Measurements from ENCODE around the gene FNDC3B. TPM values are rescaled to one million over a fixed set of nuclear protein-coding genes. Genes with fewer than 3 reads are reported as not detected.

The FNDC3B gene
- total and polyA plus RNA-seq, 12 donors: 9.7 to 118 (median 85.0) TPM

DNA sequence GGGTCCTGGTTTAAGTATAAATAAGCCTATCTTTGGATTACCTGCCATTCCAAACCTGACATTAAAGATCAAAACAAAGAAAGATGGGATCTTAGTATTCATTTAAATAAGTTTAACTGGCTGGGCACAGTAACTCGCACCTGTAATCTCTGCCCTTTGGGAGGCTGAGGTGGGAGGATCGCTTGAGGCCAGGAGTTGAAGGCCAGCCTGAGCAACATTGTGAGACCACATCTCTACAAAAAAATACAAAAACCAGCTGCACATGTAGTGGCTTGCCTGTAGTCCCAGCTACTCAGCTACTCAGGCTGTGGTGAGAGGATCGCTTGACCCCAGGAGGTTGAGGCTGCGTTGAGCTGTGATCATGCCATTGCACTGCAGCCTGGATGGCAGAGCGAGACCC, 176.9 kb downstream of the FNDC3B start:
- H3K4me3 ChIP-seq: no peak overlapping the region
- no peak for TF ChIP-seq CTCF (IDR thresholded peaks at IDR 0.05)
- ATAC-seq (no peak), DNase-seq (no peak)
- H3K27me3 ChIP-seq: no peaks in the 10 kb centered on the region
- H3K27ac ChIP-seq: peak overlapping the region in 1 of 10 donors; percentile 23
- peaks cover 10 to 89% (median 69%) of the 10 kb centered on the region in 9 donors for H3K4me1 ChIP-seq
- WGBS, 2 donors: 98% methylated on average over 5 of the region's 5 CpGs
- intact Hi-C loops (cut with DNase I): no loop called here
- H3K36me3 ChIP-seq: no peaks in the 10 kb centered on the region
- H3K9me3 ChIP-seq: no peaks in the 10 kb centered on the region

DNA sequence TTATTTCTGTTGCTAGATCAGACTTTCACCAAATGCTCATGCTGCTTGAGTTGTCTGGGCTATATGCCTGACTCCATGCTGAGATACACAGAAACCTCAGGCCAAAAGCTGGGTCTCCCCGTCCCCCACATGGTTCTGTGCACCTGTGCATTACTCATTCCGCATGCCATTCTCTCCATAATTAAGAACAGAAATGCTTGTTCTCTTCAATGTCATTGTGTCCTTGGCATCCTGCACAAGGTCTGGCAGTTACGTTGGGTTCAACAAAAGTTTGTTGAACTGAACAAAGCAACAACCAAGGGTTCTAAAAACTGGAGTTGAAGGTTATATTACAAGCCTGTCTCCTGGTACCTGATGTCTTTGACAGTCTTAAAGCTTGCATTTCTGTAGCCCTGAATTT, 177.5 kb downstream of the FNDC3B start:
- Histone ChIP-seq H3K36me3 (no peaks in the 10 kb centered on the region), H3K4me3 (no peak overlapping the region), H3K4me1 (peaks cover 10 to 88% (median 69%) of the 10 kb centered on the region in 9 donors), H3K9me3 (no peaks in the 10 kb centered on the region), H3K27me3 (no peaks in the 10 kb centered on the region), H3K27ac (peak overlapping the region in 1 of 10 donors; percentile 23)
- ATAC-seq: no peak
- no peak for TF ChIP-seq CTCF (IDR thresholded peaks at IDR 0.05)
- no peak for DNase-seq
- intact Hi-C loops (cut with DNase I): no loop called here
- 69% methylated on average over 3 of the region's 3 CpGs for WGBS, 2 donors

DNA sequence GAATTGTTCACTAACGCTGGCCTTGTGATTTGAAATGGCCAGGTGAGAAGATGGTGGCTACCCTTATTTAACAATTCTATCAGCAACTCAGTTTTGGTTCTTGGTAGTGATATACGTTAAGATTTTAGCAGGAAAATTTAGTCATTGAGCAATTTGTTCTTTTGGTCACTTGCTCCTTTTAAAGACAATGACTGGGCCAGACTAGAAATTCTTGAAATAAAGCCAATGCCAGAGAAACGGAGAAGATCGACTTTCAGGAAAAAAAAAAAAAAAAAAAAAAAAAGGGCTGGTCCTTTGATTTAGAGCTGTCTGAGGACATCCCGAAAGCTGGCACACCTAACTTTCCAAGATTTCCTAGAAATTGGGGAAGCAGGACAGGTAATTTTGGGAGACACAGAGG, 178.5 kb downstream of the FNDC3B start:
- intact Hi-C loops (cut with DNase I): no loop called here
- Histone ChIP-seq H3K27me3 (no peaks in the 10 kb centered on the region), H3K27ac (peak overlapping the region in 1 of 10 donors; percentile 34), H3K4me1 (peaks cover 11 to 88% (median 72%) of the 10 kb centered on the region in 9 donors), H3K9me3 (no peaks in the 10 kb centered on the region), H3K4me3 (no peak overlapping the region), H3K36me3 (no peaks in the 10 kb centered on the region)
- no peak for DNase-seq
- no peak for ATAC-seq
- 42 to 51% methylated on average over 5 of the region's 5 CpGs for WGBS, 2 donors
- no peak for TF ChIP-seq CTCF (IDR thresholded peaks at IDR 0.05)

GRCh38 chr3:172218350-172219323, 179.3 kb downstream of the FNDC3B start:
- Histone ChIP-seq H3K27ac (peak overlapping the region in 2 of 10 donors; percentile 34 to 40), H3K27me3 (no peaks in the 10 kb centered on the region), H3K4me1 (peaks cover 6 to 88% (median 67%) of the 10 kb centered on the region in 9 donors), H3K4me3 (no peak overlapping the region), H3K36me3 (no peaks in the 10 kb centered on the region), H3K9me3 (no peaks in the 10 kb centered on the region)
- DNase-seq (no peak), ATAC-seq (peak in 1 of 8 donors; percentile 18)
- TF ChIP-seq CTCF (IDR thresholded peaks at IDR 0.05): no peak
- 54 to 63% methylated on average over 5 of the region's 5 CpGs for WGBS, 2 donors
- intact Hi-C loops (cut with DNase I): no loop called here

Data from heart right ventricle (tissue), 16 donors.